Epithelial cell of esophagus (primary cell): ENCODE data around the gene RNASEH1.

Experiments
- DNase-seq: peaks from one replicate; pipeline ENCODE4 v3.0.0; 2010; ENCODE audit warnings: low read depth
- H3K4me3 ChIP-seq: 2 replicates; pipeline ENCODE4 v1.5.1; 2011; ENCODE audit warnings: mild to moderate bottlenecking, low read length, control low read depth
- TF ChIP-seq, protein P1 (sequence below): IDR thresholded peaks from 2 replicates; pipeline ENCODE4 v1.5.1; 2011; ENCODE audit warnings: low read depth, mild to moderate bottlenecking, low read length, control low read depth, inconsistent platforms; ENCODE audit not compliant: insufficient read depth; ENCODE audit errors: missing control alignments

RNASEH1 gene

DNA sequence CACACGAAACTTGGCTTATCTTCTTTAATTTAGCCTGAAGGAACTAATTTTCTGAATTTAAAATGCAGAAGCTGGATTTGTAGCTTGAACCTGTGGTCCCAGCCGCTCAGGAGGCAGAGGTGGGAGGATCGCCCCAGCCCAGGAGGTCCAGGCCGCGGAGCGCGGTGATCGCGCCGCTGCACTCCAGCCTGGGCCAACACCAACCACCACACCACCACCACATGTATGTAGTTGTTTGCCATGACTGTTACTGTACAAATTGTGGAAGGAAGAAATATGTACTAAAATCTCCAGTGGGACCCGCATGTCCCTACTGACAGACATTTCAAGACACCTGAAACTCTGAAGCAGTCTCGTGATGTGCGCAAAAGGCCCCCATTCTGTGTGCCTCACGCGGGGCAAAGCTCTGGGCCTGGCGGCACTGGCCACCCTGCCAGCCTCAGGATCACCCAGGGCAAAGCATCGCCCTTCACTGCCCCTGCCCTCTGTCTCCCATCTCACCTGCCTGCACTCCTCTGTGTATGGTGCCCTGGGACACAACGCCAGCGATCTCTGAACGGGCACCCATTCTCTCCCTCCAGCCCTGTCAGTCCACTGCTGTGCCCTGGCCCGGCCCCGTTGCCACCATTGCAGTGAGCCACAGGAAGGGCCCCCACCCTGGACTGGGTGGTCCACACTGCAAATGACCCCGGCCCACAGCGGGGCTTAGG lies 28.7 kb downstream of the RNASEH1 start:
- TF ChIP-seq, protein P1, sequence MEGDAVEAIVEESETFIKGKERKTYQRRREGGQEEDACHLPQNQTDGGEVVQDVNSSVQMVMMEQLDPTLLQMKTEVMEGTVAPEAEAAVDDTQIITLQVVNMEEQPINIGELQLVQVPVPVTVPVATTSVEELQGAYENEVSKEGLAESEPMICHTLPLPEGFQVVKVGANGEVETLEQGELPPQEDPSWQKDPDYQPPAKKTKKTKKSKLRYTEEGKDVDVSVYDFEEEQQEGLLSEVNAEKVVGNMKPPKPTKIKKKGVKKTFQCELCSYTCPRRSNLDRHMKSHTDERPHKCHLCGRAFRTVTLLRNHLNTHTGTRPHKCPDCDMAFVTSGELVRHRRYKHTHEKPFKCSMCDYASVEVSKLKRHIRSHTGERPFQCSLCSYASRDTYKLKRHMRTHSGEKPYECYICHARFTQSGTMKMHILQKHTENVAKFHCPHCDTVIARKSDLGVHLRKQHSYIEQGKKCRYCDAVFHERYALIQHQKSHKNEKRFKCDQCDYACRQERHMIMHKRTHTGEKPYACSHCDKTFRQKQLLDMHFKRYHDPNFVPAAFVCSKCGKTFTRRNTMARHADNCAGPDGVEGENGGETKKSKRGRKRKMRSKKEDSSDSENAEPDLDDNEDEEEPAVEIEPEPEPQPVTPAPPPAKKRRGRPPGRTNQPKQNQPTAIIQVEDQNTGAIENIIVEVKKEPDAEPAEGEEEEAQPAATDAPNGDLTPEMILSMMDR: no peak
- H3K4me3 ChIP-seq: no peak overlapping the region
- DNase-seq: no peak

DNA sequence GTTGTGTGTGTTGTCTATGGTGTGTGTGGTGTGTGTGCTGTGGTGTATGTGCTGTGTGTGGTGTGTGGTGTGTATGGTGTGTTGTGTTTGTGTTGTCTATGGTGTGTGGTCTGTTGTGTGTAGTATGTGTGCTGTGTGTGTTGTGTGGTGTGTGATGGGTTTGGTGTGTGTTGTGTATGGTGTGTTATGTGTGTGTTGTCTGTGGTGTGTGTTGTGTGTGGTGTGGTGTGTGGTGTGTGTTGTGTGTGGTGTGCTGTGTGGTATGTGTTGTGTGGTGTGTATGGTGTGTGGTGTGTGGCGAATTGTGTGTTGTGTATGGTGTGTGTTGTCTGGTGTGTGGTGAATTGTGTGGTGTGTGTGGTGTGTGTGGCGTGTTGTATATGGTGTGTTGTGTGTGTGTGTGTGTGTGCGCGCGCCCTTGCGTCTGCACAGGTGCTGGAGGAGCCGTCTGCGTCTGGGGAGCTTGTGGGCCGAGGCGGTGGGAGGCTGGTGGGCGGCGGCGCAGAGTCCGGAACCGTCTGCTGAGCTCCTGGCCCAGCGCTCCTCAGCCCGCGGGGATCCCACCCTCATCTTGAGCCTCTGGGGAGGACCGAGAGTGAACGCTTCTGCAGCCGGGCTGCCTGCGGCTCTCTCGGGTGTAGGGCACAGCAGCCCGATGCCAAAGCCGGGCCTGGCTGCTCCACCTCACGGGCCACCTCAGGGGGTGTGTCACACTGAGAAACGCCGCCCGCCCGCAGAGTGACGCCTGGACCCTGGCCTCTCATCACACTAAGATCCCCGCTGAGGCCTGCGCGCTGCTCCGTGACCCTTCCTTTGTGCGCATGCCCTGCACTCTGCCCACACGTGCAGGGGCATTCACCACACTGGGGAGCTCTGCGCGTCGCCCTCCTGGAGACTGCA lies 30.0 kb downstream of the RNASEH1 start:
- no peak for DNase-seq
- TF ChIP-seq, protein P1: no peak
- H3K4me3 ChIP-seq: no peak overlapping the region

DNA sequence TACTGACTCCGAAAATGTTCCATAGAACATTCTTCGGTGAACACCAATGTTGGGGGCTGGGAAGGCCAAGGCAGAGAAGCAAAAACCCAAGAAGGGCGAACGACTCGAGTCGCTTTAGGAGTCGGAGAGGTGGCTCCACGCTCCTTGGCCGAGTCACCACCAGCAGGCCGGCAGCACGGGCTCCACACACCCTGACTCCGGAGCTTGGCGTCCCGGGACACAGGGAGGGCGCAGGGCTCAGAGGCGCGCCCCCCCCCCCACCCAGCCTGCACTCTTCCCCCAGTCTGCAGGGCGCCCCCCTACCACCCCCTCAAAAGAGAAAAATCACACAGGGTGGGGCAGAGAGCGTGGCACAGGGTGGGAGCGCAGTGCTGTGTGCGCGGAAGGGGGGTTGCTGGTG lies 31.3 kb downstream of the RNASEH1 start:
- TF ChIP-seq, protein P1: no peak
- no peak for DNase-seq
- no peak overlapping the region for H3K4me3 ChIP-seq

DNA sequence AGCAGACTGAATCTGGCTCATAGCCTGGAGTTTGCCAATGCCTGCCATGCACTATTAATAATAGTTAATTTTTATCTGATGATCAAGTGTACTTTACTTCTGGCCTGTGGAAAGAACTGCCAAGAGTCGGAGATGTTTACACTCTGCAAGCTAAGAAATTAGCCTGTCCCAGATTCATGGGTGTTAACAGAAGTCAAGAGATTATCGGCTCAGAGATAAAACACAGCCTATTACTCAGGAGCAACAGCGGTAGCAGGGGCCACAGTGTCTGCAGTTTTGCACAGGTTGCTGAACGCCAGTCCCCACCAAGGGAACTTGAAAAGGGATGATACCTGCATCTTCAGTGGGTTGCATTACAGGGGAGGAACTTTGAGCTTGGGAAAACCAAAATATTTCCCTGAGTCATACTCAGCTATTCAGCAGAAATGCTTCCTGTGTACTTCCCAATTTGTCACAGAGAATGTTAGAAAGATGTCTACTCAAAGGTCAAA lies 34.5 kb downstream of the RNASEH1 start:
- DNase-seq: peak; percentile 11
- TF ChIP-seq, protein P1: no peak
- H3K4me3 ChIP-seq: no peak overlapping the region

DNA sequence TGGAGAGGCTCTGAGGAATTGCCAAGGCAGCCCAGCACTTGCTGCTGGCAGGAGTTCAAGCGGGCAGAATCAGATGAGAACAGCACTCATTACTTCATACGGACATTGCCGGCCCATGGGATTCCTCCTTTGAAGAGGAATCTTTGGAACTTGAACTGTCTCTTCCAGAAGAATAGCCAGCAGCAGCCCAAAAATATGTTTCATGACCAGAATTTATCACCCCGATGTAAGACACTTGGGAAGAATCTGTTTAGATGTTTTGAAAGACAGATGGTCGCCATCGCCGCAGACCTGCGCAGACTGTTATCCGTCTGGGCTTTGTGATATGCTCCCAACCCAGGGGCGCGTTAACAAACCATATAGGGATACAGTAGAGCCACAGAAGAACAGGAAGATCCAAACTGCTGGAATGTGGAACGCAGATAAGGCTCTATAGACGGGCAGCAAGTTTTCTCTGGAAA lies 35.1 kb downstream of the RNASEH1 start:
- DNase-seq: no peak
- TF ChIP-seq, protein P1: no peak
- no peak overlapping the region for H3K4me3 ChIP-seq

DNA sequence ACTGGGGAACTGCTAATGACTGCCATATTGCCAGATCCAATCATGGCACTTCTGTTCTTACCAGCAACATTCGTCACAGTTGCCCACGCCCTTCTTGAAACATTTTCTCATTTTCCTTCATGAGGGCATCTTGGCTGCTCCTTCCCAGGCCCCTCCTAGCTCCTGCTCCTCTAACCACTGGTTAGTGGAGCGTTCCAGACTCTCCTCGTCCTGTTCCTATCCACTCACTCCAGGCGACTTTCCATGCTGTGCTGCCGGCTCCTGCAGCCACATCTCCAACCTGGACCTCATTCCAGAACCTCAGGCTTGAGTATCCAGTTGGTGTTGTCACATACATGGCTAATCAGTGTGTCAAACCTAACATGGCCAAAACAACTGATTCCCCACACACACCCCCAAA lies 37.5 kb downstream of the RNASEH1 start:
- TF ChIP-seq, protein P1: no peak

More for the DNA sequence above, 37.5 kb downstream of the RNASEH1 start:
- DNase-seq: no peak
- H3K4me3 ChIP-seq: no peak overlapping the region
